ENCODE measurements around the gene TYW1B. TPM values are rescaled to one million over a fixed set of nuclear protein-coding genes. Genes with fewer than 3 reads are reported as not detected.

The TYW1B gene
- total and polyA plus RNA-seq, 2 of the 4 experiments (the other 2 are of a cell fraction): 1.0 to 1.8 TPM

DNA sequence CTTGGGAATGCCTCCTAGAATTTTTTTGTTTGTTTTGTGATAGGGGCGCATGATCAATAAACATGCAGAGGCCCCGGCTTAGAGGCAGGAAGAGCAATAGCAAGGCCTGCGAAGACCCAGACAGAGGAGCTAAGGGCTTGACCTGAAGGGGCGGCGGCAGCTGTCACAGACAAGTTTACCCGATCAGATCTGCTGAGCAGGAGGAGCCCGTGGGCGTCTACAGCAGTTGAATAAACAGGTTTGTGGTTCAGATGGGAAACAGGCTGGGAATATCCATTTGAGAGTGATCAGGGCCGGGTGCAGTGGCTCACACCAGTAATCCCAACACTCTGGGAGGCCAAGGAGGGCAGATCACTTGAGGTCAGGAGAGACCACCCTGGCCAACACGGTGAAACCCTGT lies 289.9 kb downstream of the TYW1B start:
- H3K56ac ChIP-seq (ENCODE audit: extremely low read depth, insufficient read depth, low read length): no peak overlapping the region
- no peak overlapping the region for H4K8ac ChIP-seq (ENCODE audit: low read depth in 2 of 2, low read length in 2 of 2)
- no peak overlapping the region for H3K18ac ChIP-seq (ENCODE audit: low read depth, low read length)
- TF ChIP-seq RCOR1 (IDR thresholded peaks at IDR 0.05; ENCODE audit: insufficient replicate concordance, low read length) (no peak), BHLHE40 (IDR thresholded peaks at IDR 0.05; ENCODE audit: low read depth, low read length) (no peak), RAD21 (IDR thresholded peaks at IDR 0.05; ENCODE audit: low read length) (no peak), NFE2L2 (IDR thresholded peaks at IDR 0.05; ENCODE audit: low read depth, low read length) (no peak), POLR2A (IDR thresholded peaks at IDR 0.05; ENCODE audit: low read depth, low read length) (no peak), SMC3 (IDR thresholded peaks at IDR 0.05; ENCODE audit: low read depth, low read length) (no peak), FOS (IDR thresholded peaks at IDR 0.05; ENCODE audit: low read depth, low read length) (no peak), MXI1 (IDR thresholded peaks at IDR 0.05; ENCODE audit: borderline replicate concordance, low read depth, low read length) (no peak), CHD1 (IDR thresholded peaks at IDR 0.05; ENCODE audit: low read depth, low read length) (no peak), MAZ (IDR thresholded peaks at IDR 0.05; ENCODE audit: borderline replicate concordance, low read depth, low read length) (no peak), MAFK (IDR thresholded peaks at IDR 0.05; ENCODE audit: low read depth, low read length) (no peak)
- TF ChIP-seq, protein P1, sequence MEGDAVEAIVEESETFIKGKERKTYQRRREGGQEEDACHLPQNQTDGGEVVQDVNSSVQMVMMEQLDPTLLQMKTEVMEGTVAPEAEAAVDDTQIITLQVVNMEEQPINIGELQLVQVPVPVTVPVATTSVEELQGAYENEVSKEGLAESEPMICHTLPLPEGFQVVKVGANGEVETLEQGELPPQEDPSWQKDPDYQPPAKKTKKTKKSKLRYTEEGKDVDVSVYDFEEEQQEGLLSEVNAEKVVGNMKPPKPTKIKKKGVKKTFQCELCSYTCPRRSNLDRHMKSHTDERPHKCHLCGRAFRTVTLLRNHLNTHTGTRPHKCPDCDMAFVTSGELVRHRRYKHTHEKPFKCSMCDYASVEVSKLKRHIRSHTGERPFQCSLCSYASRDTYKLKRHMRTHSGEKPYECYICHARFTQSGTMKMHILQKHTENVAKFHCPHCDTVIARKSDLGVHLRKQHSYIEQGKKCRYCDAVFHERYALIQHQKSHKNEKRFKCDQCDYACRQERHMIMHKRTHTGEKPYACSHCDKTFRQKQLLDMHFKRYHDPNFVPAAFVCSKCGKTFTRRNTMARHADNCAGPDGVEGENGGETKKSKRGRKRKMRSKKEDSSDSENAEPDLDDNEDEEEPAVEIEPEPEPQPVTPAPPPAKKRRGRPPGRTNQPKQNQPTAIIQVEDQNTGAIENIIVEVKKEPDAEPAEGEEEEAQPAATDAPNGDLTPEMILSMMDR (conservative IDR thresholded peaks at IDR 0.05; ENCODE audit: low read depth, low read length): no peak
- TF ChIP-seq, protein P2, sequence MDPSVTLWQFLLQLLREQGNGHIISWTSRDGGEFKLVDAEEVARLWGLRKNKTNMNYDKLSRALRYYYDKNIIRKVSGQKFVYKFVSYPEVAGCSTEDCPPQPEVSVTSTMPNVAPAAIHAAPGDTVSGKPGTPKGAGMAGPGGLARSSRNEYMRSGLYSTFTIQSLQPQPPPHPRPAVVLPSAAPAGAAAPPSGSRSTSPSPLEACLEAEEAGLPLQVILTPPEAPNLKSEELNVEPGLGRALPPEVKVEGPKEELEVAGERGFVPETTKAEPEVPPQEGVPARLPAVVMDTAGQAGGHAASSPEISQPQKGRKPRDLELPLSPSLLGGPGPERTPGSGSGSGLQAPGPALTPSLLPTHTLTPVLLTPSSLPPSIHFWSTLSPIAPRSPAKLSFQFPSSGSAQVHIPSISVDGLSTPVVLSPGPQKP (IDR thresholded peaks at IDR 0.05; ENCODE audit: borderline replicate concordance, low read depth, low read length): no peak
- TF ChIP-seq, protein P3, sequence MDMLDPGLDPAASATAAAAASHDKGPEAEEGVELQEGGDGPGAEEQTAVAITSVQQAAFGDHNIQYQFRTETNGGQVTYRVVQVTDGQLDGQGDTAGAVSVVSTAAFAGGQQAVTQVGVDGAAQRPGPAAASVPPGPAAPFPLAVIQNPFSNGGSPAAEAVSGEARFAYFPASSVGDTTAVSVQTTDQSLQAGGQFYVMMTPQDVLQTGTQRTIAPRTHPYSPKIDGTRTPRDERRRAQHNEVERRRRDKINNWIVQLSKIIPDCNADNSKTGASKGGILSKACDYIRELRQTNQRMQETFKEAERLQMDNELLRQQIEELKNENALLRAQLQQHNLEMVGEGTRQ (IDR thresholded peaks at IDR 0.05; ENCODE audit: low read depth, low read length): no peak
- no peak overlapping the region for H2BK20ac ChIP-seq (ENCODE audit: low read depth, low read length)
- no peak overlapping the region for H2BK120ac ChIP-seq (ENCODE audit: low read depth, low read length)
- 0 out of 2 replicates have a peak, but pooled peaks cover 2% of the 10 kb centered on the region for H3K9me3 ChIP-seq (ENCODE audit: control insufficient read depth, insufficient read depth, low read length)
- no peak overlapping the region for H3K4ac ChIP-seq (ENCODE audit: low read depth, low read length)
- ATAC-seq (ENCODE audit: low read depth) (no peak), DNase-seq (no peak)
- H2AK9ac ChIP-seq (replicated peaks; ENCODE audit: low read depth, low read length, poor library complexity): no peak overlapping the region
- H3K4me3 ChIP-seq (ENCODE audit: insufficient read depth, low read depth, low read length): no peak overlapping the region
- ChIA-PET POLR2A (ENCODE audit: unreplicated experiment) (interaction anchor here (0.7 kb wide), 1 partner anchor 377 kb away, joined by 14 read pairs; no protein-coding TSS in a partner anchor), CTCF (no interaction called here)
- no CpG with 5 or more reads among the region's 10 CpGs for WGBS, 2 experiments (ENCODE audit: extremely low coverage in 2 of 2, insufficient read length in 1 of 2)
- no peak overlapping the region for H3K9ac ChIP-seq (ENCODE audit: low read depth, low read length)
- no peaks in the 10 kb centered on the region for H3K79me1 ChIP-seq (ENCODE audit: low read depth in 1 of 2, low read length in 2 of 2)
- no peak overlapping the region for H2BK15ac ChIP-seq (ENCODE audit: low read depth, low read length)
- no peak overlapping the region for H3K4me2 ChIP-seq (ENCODE audit: low read depth, low read length)
- dilution Hi-C loops (cut with HindIII; ENCODE audit: low sequenced_read_pairs, unreplicated experiment): no loop called here
- H2AFZ ChIP-seq (replicated peaks; ENCODE audit: low read length, poor library complexity): no peak overlapping the region
- no peaks in the 10 kb centered on the region for H4K20me1 ChIP-seq (ENCODE audit: insufficient read depth, low read length)
- no peak overlapping the region for H2AK5ac ChIP-seq (ENCODE audit: low read depth, low read length)
- no peaks in the 10 kb centered on the region for H3K27me3 ChIP-seq (ENCODE audit: control insufficient read depth, insufficient read depth, low read length)
- in situ Hi-C loops (cut with MboI; ENCODE audit: low sequenced_read_pairs): no loop called here
- no peak overlapping the region for H4K91ac ChIP-seq (ENCODE audit: insufficient read depth, low read depth, low read length)
- H3K23ac ChIP-seq (ENCODE audit: low read depth, low read length): no peak overlapping the region
- H4K5ac ChIP-seq (ENCODE audit: low read depth, low read length): no peak overlapping the region
- H3K36me3 ChIP-seq (ENCODE audit: control insufficient read depth, insufficient read depth, low read length): no peaks in the 10 kb centered on the region
- intact Hi-C loops (cut with micrococcal nuclease): no loop called here
- no peak overlapping the region for H3K14ac ChIP-seq (replicated peaks; ENCODE audit: low read depth, low read length)
- H2BK5ac ChIP-seq (ENCODE audit: low read depth, low read length, poor library complexity, severe bottlenecking): no peak overlapping the region
- no TSS peak for BruUV-seq (replicated peaks)
- no peak overlapping the region for H3K27ac ChIP-seq (ENCODE audit: insufficient read depth, low read length)
- H3K4me1 ChIP-seq (ENCODE audit: control insufficient read depth, insufficient read depth, low read length): no peaks in the 10 kb centered on the region
- H3K9me1 ChIP-seq (ENCODE audit: insufficient read depth, low read length): no peaks in the 10 kb centered on the region

Measured in IMR-90 (cell line).